ENCODE data around the gene CADPS2. TPM values are rescaled to one million over a fixed set of nuclear protein-coding genes. Genes with fewer than 3 reads are reported as not detected.

Gene CADPS2
- total and polyA plus RNA-seq, 2 of the 8 experiments (the other 6 are each of a cell fraction or from before 2014, with no cell fraction given) = 8.9 to 22.3 TPM

DNA sequence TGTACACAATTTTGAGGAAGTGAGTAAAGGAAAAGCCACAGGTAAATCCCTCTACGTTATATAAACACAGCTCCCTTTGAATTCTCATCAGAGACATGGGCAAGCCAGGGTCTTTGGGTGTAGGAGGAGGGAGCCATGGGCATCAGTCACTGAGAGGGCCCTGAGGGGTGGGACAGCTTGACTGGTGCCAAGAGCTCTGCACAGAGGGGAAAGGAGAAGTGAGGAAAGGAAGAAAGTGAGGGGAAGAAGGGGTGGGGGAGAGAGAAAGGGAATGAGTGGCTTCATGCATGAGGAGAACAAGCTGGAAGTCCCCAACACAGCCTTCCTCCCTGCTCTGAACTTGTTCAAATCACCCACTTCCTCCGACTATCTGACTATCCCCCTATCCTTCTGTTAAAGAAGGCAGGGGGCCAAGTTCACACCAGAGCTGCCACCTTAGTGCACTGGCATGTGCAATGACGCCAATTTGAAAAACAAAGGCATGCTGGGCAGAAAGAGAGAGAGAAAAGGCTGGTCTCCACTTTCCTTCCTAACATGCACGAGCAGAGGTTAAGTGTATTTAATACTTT lies 167.2 kb downstream of the CADPS2 start:
- H3K9ac ChIP-seq (replicated peaks in 1 of 4; ENCODE audit: extremely low read depth in 1 of 4, low read depth in 3 of 4, low read length in 3 of 4) = no peak overlapping the region
- H2BK5ac ChIP-seq (ENCODE audit: low read depth, low read length) = no peak overlapping the region; the same call in 1 of the 2 replicates
- 75% methylated on average over 4 of the region's 4 CpGs; no CpG with 5 or more reads in 1 of the 2 experiments for WGBS, 2 experiments (ENCODE audit: extremely low coverage in 1 of 2, insufficient coverage in 1 of 2, insufficient read length in 1 of 2, insufficient replicate concordance in 2 of 2, low coverage in 1 of 2, low lambda C conversion rate in 2 of 2, missing lambda C conversion rate in 1 of 2)
- H3K79me2 ChIP-seq (ENCODE audit: control insufficient read depth in 1 of 2, insufficient read depth in 2 of 2, low read length in 2 of 2) = no peaks in the 10 kb centered on the region; a peak in 1 of 4 replicates
- ChIA-PET POLR2A (ENCODE audit: partially characterized antibody) (no interaction called here), CTCF (ENCODE audit: partially characterized antibody) (interaction anchor here (0.6 to 1.1 kb wide), 3 partner anchors 14 to 66 kb away, joined by 3 to 4 read pairs (median 3); no protein-coding TSS in a partner anchor)
- H3K27me3 ChIP-seq (replicated peaks in 1 of 4; ENCODE audit: control insufficient read depth in 3 of 4, extremely low read depth in 1 of 4, insufficient read depth in 3 of 4, low read length in 3 of 4) = no peaks in the 10 kb centered on the region
- no peak overlapping the region for H4K91ac ChIP-seq (replicated peaks; ENCODE audit: insufficient read length, low read length)
- H2AK5ac ChIP-seq (ENCODE audit: low read depth, low read length) = no peak overlapping the region
- H3K9me3 ChIP-seq (ENCODE audit: insufficient read depth in 2 of 2, low read depth in 1 of 2, low read length in 1 of 2) = no peaks in the 10 kb centered on the region
- no peak overlapping the region for H2AFZ ChIP-seq (ENCODE audit: low read length)
- H3K79me1 ChIP-seq (ENCODE audit: low read depth, low read length) = no peaks in the 10 kb centered on the region
- H3K14ac ChIP-seq (ENCODE audit: insufficient read length) = no peak overlapping the region
- H3K4me1 ChIP-seq (replicated peaks in 1 of 4; ENCODE audit: control insufficient read depth in 3 of 4, insufficient read depth in 4 of 4, low read length in 3 of 4) = peaks cover 0 to 6% (median 3%) of the 10 kb centered on the region in 4 experiments; a peak in 3 of 7 replicates
- H3K4me2 ChIP-seq (ENCODE audit: insufficient read depth in 1 of 2, low read depth in 2 of 2, low read length in 2 of 2) = no peak overlapping the region
- H3K27ac ChIP-seq (ENCODE audit: low read depth, low read length) = no peak overlapping the region
- H2BK15ac ChIP-seq (ENCODE audit: low read length) = no peak overlapping the region
- no peak overlapping the region for H3K4ac ChIP-seq (replicated peaks; ENCODE audit: insufficient read length, low read depth, low read length)
- H3K36me3 ChIP-seq (ENCODE audit: control insufficient read depth in 2 of 4, insufficient read depth in 4 of 4, low read length in 3 of 4) = no peaks in the 10 kb centered on the region
- H3K56ac ChIP-seq (replicated peaks; ENCODE audit: insufficient read length, low read depth, low read length) = no peak overlapping the region
- FAIRE-seq (no peak), DNase-seq (ENCODE audit: low read depth in 1 of 2, low spot score in 2 of 2) (no peak)
- no peak overlapping the region for H3K18ac ChIP-seq (ENCODE audit: extremely low read depth, low read length)
- H3K23me2 ChIP-seq (ENCODE audit: low read depth, low read length) = no peaks in the 10 kb centered on the region
- H3K23ac ChIP-seq (ENCODE audit: insufficient read length) = no peak overlapping the region
- no peak overlapping the region for H3K4me3 ChIP-seq (ENCODE audit: extremely low read depth in 1 of 4, insufficient read depth in 2 of 4, low read depth in 3 of 4, low read length in 4 of 4)
- H4K8ac ChIP-seq (ENCODE audit: extremely low read depth, insufficient read depth, low read length) = no peak overlapping the region
- H2BK12ac ChIP-seq (ENCODE audit: low read depth, low read length) = no peak overlapping the region
- TF ChIP-seq, protein P1, sequence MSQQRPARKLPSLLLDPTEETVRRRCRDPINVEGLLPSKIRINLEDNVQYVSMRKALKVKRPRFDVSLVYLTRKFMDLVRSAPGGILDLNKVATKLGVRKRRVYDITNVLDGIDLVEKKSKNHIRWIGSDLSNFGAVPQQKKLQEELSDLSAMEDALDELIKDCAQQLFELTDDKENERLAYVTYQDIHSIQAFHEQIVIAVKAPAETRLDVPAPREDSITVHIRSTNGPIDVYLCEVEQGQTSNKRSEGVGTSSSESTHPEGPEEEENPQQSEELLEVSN (IDR thresholded peaks at IDR 0.05) = no peak
- no peak for TF ChIP-seq JUN (IDR thresholded peaks at IDR 0.05; ENCODE audit: low read depth, low read length)
- no peak for TF ChIP-seq ZNF274 (IDR thresholded peaks at IDR 0.05; ENCODE audit: borderline replicate concordance, extremely low read depth, low read length)
- TF ChIP-seq POLR2A (IDR thresholded peaks at IDR 0.05; ENCODE audit: control extremely low read depth in 1 of 2, low read depth in 2 of 2, low read length in 2 of 2) = no peak
- TF ChIP-seq JUND (IDR thresholded peaks at IDR 0.05; ENCODE audit: low read length) = no peak
- TF ChIP-seq NANOG (IDR thresholded peaks at IDR 0.05; ENCODE audit: insufficient read depth, low read depth, low read length, poor library complexity, severe bottlenecking) = no peak
- TF ChIP-seq, protein P2, sequence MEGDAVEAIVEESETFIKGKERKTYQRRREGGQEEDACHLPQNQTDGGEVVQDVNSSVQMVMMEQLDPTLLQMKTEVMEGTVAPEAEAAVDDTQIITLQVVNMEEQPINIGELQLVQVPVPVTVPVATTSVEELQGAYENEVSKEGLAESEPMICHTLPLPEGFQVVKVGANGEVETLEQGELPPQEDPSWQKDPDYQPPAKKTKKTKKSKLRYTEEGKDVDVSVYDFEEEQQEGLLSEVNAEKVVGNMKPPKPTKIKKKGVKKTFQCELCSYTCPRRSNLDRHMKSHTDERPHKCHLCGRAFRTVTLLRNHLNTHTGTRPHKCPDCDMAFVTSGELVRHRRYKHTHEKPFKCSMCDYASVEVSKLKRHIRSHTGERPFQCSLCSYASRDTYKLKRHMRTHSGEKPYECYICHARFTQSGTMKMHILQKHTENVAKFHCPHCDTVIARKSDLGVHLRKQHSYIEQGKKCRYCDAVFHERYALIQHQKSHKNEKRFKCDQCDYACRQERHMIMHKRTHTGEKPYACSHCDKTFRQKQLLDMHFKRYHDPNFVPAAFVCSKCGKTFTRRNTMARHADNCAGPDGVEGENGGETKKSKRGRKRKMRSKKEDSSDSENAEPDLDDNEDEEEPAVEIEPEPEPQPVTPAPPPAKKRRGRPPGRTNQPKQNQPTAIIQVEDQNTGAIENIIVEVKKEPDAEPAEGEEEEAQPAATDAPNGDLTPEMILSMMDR (IDR thresholded peaks at IDR 0.05; ENCODE audit: control extremely low read depth in 1 of 3, insufficient read depth in 1 of 3, low read depth in 1 of 3, low read length in 3 of 3) = no peak
- TF ChIP-seq, protein P3, sequence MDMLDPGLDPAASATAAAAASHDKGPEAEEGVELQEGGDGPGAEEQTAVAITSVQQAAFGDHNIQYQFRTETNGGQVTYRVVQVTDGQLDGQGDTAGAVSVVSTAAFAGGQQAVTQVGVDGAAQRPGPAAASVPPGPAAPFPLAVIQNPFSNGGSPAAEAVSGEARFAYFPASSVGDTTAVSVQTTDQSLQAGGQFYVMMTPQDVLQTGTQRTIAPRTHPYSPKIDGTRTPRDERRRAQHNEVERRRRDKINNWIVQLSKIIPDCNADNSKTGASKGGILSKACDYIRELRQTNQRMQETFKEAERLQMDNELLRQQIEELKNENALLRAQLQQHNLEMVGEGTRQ (IDR thresholded peaks at IDR 0.05; ENCODE audit: low read length) = no peak
- no peak for TF ChIP-seq RFX5 (IDR thresholded peaks at IDR 0.05; ENCODE audit: borderline replicate concordance, low read depth, low read length)
- no peak overlapping the region for H4K5ac ChIP-seq (ENCODE audit: insufficient read length, low read depth, low read length)
- no peak overlapping the region for H2BK20ac ChIP-seq (ENCODE audit: low read length)
- H2BK120ac ChIP-seq (replicated peaks; ENCODE audit: low read depth, low read length) = no peak overlapping the region
- no peaks in the 10 kb centered on the region for H4K20me1 ChIP-seq (replicated peaks in 1 of 2; ENCODE audit: control insufficient read depth in 1 of 2, insufficient read depth in 2 of 2, low read length in 2 of 2)

Data from H1 (cell line).